ENCODE results near the gene TGM2.
A peak's percentile ranks its signal among the peaks of the same experiment; 100 is the strongest.

Gene TGM2

GRCh38 chr20:38193586-38194105 lies 28.6 kb upstream of the TGM2 start:
- no peak for TF ChIP-seq CTCF (IDR thresholded peaks at IDR 0.05; ENCODE audit: low read depth, low read length)
- no peak for DNase-seq (ENCODE audit: extremely low read depth, low read depth)

- no peak for DNase-seq (ENCODE audit: extremely low read depth, low read depth)
- TF ChIP-seq CTCF (IDR thresholded peaks at IDR 0.05; ENCODE audit: low read depth, low read length) = no peak
Observed at GRCh38 chr20:38192323-38192885, 27.3 kb upstream of the TGM2 start.

- no peak for TF ChIP-seq CTCF (IDR thresholded peaks at IDR 0.05; ENCODE audit: low read depth, low read length)
- no peak for DNase-seq (ENCODE audit: extremely low read depth, low read depth)
Observed at GRCh38 chr20:38191654-38192053, 26.6 kb upstream of the TGM2 start.

GRCh38 chr20:38190936-38191371 lies 25.9 kb upstream of the TGM2 start:
- DNase-seq (ENCODE audit: extremely low read depth, low read depth) = no peak
- no peak for TF ChIP-seq CTCF (IDR thresholded peaks at IDR 0.05; ENCODE audit: low read depth, low read length)

- TF ChIP-seq CTCF (IDR thresholded peaks at IDR 0.05; ENCODE audit: low read depth, low read length) = no peak
- DNase-seq (ENCODE audit: extremely low read depth, low read depth) = no peak
Observed at GRCh38 chr20:38190166-38190565, 25.1 kb upstream of the TGM2 start.

GRCh38 chr20:38187517-38187916 lies 22.4 kb upstream of the TGM2 start:
- TF ChIP-seq CTCF (IDR thresholded peaks at IDR 0.05; ENCODE audit: low read depth, low read length) = peak; percentile 13
- no peak for DNase-seq (ENCODE audit: extremely low read depth, low read depth)

GRCh38 chr20:38186788-38187221 lies 21.7 kb upstream of the TGM2 start:
- no peak for DNase-seq (ENCODE audit: extremely low read depth, low read depth)
- no peak for TF ChIP-seq CTCF (IDR thresholded peaks at IDR 0.05; ENCODE audit: low read depth, low read length)

Data from AG09319 (cell line).